GM18508 (cell line): ENCODE measurements around the gene DOCK10.

Experiments
- ATAC-seq: cut with Tn5 transposase; IDR thresholded peaks from one replicate; pipeline ENCODE4 v1.9.1; 2021; ENCODE audit warnings: moderate number of reproducible peaks; ENCODE audit not compliant: insufficient read depth, unreplicated experiment

The DOCK10 gene

DNA sequence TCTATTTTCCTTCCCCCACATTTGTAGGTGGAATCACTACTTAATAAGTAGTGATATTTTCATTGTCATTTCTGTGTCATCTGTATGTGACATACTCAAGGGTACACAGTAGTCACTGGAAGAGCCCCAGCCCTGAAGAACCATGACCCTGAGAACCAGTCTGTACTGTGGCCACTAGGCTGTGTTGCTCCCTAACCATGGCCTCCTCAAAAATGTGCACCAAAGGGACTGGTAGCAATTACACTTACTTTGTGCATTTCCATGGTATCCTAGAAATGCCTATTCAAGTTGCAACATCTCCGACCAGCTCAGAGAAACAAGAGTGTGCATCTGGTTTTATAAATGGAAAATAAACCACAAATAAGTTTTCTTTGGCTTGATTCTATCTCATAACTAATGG lies 155.1 kb downstream of the DOCK10 start:
- no peak for ATAC-seq

DNA sequence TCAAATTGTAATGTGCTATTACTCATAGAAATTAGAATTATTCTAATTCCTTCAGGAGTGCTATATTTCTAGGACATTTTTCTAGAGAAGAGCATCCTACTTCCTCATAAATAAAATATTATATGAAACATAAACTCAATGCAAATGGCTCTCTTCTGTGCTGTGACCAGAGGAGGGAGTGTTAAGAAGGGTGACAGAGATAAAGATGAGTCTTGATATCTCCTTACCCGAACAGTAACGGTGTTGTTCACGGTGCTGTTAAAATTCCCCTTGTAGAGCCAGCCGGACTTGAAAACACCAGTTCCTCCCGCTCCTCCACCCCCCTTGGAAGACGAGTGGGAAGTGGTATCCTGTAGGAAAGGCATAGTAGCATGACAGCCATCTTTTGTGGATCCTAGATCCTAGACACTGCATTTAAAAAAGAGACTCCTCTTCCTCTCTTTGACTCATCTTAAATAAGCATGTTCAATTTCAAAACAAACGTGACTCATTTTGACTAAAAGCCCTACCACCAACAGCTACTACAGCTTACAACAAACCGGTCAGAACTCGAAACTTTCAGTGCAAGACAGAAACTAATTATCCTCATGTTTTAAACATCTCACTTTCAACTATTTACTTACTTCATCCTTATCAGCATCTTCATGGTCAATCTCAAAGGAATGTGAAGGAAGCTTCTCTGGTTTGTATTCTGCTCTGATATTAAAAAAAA lies 156.3 kb downstream of the DOCK10 start:
- peak; percentile 77 for ATAC-seq

DNA sequence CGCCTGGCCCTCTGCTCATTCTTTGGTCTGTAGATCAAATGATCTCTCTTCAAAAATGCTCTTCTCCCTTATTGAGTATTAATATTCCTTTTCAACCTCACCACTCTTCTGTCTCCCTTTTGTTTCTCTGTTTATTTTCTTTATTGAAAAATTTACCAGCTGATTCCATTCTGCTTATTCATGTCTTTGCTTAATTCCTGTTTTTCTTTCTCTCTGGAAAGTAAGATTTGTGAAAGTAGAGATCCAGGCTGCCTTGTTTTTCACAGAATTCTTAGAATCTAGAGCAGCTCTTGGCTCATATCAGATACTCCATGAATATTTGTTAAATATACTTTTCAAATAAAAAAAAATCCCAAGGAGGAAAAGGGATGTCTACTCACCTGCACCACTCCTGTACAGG lies 157.0 kb downstream of the DOCK10 start:
- no peak for ATAC-seq

DNA sequence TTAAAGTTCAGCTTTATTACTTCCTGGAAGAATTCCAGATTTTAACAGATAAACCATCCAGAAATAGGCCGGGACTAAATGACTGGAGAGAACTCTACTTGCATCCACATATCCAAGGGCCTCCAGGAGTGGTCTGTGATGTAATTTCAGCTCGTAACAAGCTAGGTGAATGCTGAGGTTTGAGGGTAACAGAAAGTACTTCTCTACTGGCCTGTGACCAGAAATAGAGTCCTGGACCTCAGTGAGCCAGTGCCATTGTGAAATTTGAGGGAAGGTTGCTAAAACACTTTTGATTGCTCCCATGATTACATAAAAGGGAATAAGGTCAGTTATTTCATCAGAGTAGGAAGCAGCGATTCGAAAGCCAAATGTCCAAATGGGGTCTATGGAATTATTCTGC lies 158.1 kb downstream of the DOCK10 start:
- ATAC-seq, result no peak

DNA sequence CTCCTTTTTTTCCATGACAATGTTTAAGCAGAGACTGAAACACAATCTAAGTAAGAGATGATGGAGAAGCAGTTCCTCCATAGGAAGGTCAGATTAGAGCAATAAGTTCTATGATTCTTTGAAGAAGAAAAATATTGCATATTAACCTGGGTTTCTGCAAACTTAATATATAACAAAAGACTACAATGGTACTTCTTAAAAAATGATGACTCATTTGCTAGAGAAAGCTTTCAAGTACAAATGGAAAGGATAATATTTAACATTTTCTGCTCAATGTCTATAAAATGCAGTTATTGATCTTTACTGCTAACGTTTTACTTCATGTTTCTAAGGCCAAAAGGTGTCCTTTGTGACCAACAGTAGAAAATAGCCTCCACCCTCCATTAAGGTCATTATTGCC lies 158.6 kb downstream of the DOCK10 start:
- no peak for ATAC-seq

DNA sequence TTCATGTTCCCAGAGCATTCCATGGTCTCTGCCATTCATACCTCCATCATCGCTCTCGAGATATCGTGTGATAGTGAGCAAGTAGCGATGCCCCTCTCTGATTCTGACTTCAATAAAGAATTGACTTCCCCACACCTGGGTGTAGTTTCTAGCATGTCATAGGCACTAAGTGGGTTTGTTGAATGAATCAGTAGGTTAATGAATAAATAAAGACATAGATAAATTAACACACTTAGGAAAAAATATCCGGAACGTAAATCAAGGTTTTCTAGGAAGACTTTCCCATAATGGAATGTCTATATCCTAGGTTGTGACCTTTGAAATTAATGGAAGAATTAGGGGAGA lies 159.1 kb downstream of the DOCK10 start:
- no peak for ATAC-seq

DNA sequence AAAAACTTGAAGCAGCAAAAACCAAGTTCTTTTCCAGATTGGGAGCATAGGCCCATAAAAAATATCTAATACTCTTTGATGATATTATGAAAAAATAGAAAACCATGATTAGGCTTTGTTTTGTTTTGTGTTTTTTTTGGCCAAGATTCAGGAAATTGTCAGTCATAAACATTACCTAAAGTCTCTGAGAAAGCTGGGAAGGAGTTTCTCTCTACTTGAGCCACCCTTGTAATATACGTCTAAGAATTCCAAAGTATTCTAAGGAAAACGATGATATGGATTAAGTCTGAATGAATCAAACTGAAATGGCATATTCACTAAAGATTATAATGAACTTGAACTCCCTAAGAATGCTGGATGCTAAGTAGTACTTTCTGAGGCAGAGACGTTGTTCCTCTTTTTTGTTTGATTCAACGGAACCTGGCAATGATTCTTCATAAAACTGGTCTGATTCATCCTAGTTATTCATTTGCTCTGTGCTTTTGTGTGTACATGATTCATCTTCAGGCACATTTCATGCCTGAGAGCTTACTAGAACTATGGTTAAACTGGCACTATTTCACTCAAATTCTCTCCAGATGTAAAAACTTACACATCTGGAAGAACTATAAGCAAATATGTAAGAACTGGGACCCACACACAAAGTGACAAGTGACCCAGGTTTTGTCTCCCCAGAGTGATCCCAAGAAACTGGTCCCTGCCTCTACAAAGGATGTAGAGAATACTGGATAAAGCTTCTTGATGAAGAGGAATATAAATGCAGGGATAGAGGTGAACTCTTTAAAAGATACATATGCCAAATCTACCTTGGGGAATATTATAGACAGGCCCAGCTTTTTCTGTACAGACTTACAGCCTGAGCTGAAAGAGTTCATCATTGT lies 159.7 kb downstream of the DOCK10 start:
- ATAC-seq, result no peak

DNA sequence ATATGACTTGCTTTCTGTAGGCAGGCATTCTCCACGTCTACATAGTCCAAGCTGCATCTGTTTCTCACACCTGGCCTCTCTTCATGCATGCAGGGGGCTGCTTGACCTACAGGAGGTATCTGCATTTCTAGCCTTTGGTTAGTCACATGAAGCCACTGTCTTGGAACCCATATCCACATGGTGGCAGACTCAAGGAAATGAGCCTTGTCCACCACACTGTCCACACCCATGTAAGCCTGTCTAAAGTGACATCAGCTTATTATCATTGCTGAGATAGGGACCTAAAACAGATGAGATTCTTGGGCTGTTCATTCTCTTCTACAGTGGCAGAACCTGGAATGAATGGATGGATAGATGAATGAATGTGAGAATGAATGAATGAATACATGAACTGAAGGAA lies 160.4 kb downstream of the DOCK10 start:
- ATAC-seq, result no peak

DNA sequence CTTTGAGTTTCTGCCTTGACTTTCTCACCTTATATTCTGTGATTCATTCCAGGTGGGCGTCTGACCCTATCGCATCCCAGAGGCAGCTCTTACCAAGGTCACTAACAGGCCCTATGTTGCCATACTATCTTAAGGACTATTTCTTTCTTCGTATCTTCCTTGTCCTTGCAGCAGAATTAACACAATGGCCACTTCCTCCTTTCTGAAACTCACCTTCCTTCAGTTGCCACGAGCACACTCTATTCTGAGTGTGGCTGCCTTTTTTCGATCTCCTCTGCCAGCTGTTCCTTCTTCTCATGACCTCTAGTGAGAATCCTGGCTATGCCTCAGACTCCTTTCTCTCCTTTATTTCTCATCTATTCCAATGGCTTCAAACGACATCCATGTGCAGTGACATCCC lies 165.7 kb downstream of the DOCK10 start:
- no peak for ATAC-seq

DNA sequence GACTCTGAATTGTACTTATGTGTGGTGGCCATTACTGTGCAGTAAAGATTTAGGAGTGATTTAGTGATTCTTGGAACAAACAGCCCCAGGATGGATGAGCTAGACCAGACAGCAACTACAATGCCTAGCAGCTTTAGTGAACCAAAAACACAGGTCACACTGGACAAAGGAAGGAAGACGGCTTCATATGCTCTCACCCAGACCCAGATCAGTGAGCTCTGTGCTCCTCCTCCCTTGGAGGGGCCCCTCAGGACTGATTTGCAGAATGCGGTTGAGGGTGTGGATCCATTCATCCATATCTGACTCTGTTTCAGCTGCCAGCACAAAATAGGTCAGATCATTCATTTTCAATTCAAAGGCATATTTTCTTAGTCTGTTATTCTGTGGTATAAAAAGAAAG lies 166.4 kb downstream of the DOCK10 start:
- no peak for ATAC-seq

DNA sequence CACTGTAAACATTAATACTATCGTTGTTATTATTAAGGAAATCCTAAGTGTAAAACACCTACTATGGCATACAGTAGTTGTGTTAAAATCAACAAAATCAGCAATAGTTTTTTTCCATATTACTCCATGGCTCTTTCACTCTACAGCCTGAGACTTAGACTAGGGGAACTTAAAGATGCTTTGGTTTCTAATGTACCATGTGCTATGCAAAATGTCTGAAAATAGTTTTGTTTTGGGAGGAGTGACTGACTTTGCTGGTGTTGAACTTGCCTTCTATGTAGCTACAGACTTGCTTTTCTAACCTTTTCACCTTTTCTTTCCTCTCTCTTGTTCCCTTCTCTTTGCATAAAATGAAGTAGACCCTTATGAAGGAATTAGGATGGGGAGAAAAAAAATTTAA lies 167.1 kb downstream of the DOCK10 start:
- no peak for ATAC-seq

DNA sequence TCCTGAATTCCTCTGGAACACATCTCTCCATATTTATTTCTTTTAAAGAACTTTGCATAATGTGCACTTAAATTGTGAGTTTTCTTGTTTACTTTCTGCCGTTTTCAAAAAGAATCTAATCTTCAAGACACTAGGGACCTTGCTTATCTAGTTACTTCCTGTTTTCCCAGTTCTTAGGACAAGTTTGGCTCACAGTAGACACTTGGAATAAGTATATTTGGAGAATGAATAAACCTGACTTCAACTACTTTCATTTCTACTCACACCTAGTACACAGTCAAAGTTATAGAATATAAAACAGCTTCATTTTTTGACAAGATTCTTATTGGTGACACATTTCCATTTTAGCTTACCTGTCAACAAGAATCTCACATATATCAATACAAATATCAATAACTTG lies 170.5 kb downstream of the DOCK10 start:
- ATAC-seq, result no peak

DNA sequence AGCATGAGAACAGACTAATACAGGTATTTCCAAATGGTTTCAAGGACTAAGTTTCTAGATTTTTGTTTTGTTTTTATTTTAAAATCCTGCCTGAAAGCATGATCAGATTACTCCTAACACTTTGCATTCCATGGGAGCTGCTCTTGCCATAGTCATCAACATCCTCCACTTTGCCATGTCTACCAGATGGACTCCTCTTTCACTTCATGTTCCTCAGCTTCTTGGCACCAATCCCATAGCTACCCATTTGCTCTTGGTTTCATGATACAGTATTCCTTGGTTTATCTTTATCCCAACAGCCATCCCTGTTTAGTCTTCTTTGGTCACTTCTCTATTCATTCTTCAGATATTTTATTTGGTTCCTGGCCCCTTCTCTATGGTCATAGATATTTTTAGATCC lies 171.9 kb downstream of the DOCK10 start:
- no peak for ATAC-seq

DNA sequence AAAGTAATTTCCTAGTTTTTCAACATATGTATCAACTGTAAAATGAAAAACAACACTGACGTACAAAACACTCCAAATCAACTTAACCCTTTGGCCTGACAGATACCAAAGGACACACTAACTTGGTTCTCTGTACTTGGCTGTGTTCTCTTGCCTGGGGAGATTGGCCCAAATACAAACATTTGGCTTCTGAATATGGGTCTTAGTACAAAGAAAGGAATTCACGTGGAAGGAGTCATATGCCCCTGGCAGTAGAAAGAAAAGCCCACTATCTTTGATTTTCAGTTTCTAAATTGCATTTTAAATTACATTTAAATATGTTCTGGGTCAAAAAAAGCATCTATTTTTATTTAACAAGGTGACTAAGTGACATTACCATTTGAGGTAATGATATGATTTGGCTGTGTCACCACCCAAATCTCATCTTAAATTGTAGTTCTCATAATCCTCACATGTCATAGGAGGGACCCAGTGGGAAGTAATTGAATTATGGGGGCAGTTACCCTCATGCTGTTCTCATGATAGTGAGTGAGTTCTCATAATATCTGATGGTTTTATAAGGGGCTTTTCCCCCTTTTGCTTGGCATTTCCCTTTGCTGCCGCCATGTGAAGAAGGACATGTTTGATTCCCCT lies 172.6 kb downstream of the DOCK10 start:
- ATAC-seq, result no peak

DNA sequence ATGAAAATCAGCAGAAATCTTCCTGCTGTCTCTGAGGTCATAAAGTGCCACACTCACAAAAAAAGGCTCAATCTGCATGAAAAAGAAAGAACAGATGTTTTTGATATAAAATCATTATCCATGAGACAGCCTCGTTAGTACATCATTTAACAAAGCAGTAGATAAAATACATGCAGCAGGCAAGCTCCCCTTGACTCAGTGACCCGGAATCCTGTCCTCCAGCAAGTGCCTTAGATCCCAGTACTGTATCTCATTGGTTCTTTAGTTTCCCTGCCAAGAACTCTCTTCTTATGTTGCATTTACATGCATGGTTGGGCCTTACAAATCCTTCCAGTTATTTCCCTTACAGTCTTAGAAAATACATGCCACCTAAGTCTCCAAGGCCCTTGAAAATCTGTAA lies 177.3 kb downstream of the DOCK10 start:
- ATAC-seq, result no peak

DNA sequence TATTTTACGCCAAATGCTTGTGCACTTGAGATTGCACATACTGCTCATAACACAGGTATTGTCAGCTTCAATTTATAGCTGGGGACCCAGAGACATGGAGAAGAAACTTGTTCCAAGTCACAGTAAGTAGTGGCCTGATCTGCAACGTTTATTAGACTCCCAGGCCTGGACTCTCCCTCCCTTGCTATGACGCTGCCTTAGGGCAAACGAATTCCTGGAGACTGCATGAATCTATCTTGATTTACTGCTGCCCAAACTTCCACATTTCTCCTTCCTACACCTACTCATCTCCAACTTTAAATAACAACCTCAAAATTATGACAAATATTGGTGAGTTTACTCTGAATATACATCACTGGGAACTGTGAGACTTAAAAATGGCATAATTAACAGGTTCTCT lies 181.0 kb downstream of the DOCK10 start:
- no peak for ATAC-seq

DNA sequence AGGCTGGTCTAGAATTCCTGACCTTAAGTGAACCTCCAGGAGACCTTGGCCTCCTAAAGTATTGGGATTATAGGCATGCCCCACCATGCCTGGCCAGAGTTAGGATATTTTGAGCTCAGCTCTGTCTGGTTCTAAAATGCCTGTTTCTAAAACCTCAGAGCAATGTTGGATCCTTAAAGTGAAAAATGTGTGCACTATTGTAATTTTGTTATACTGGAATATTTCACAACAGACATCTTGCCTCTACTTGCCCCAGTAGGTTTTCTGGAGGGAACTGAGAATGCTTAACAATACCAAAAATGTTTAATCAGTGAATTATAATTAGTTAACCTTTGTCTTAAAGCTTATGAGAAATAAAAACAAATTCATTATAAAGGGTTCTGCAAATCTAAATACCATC lies 181.5 kb downstream of the DOCK10 start:
- ATAC-seq, result no peak

DNA sequence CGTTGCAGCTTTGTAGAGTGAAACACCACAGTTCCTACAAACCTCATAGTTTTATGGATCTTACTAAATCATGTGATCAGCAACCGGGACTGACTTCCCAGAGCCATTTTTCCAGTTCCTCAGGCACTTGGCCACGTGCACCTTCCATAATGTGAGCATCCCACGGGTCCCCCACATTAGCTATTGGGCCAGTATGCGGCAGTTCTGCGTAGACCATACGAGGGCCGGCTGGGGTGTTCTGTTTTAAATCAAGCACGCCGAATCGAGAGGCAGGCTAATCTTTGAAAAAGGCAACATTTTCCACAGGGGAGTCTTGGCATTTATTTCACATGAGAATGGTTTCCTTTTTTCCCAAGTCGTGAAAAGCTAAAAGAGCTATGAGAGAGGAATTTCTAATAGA lies 190.5 kb downstream of the DOCK10 start:
- ATAC-seq, result no peak

DNA sequence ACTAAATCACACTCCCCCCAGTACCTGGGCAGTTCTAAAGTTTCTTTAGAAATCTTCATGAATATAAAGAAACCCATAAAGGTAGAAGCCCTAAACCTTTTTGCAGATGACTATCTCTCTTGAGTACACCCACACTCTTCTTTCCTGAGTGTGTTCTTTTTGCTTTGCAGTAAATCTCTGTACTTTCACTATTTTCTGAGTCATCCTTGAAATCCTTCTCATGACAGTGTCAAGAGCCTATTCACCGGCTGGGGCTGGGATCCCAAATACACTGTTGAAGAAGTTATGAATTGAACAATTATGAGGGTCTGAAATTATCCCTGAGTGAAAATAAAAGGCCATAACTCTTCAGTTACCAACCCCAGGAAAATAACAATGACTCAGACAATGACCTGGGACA lies 192.2 kb downstream of the DOCK10 start:
- no peak for ATAC-seq

DNA sequence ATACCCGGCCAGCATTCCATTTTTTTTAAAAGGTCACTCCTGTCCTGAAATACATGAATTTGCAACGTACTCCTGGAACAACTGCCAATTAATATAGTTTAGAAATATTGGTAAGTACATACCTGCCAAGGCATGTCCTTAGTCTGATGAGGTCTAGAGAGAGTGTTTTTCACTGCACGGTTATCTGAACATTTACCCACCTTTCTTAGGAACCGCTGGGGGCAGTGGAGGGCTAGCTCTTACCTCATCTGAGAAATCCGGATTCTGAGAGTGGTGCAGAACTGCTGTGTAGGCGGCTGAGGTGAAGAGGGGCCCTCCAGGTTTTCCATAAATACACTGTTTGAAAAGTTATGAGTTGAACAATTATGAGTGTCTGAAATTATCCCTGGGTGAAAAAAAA lies 193.0 kb downstream of the DOCK10 start:
- no peak for ATAC-seq
